ENCODE data around the gene OCA2.
"Not testable (repeated sequence)": the region's sequence is repeated elsewhere in the genome, so short reads cannot be mapped to it uniquely, and the experiment has no call there.

Gene OCA2

DNA sequence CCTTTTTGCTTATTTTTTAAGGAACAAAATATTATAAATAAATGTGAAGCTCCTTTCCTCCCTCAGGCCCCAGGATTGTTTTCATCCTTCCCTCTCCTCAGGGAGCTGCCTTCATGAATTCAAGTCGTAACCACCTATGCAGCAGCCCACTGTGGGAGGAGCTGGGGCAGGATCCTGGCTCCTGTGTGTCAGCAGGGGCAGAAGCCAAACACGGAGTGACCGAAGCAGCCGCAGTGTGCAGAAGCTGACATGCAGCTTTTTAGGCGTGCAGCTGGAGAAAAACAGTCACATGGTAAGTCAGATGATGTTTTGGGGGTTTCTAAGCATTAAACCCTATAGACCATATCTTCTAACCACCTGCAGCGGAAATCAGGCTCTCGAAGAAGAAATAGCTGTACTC, 231.3 kb downstream of the OCA2 start:
- no peak for DNase-seq

DNA sequence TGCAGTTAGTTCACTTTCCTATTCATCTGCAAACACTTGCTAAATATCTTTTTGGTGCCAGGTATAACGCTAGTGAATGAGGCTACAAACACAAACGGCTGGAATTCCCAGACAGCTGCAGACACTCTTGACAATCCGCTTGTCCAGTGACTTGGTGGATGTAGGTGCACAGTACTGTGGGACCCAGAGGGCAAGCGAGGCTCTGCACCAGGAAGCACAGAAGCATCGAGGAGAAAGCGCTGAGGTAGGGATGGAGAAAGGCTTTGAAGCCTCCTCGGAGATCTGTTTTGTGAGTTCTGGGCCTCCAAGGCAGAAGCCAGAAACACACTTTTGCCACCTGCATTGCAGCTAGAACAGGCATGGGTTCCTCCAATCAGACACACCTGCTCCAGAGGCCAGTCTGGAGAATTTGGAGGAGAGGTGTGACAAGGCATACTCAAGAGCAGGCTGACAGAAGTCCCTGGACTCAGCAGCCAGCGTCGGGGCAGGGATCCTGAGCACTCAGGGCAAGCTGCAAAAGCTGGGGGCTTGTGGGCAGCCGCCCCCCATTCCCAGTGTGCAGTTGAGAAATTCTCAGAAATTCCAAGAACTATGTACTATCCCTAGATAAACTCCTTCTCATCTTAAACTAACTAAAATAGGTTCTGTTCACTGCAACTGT, 232.5 kb downstream of the OCA2 start:
- no peak for DNase-seq

DNA sequence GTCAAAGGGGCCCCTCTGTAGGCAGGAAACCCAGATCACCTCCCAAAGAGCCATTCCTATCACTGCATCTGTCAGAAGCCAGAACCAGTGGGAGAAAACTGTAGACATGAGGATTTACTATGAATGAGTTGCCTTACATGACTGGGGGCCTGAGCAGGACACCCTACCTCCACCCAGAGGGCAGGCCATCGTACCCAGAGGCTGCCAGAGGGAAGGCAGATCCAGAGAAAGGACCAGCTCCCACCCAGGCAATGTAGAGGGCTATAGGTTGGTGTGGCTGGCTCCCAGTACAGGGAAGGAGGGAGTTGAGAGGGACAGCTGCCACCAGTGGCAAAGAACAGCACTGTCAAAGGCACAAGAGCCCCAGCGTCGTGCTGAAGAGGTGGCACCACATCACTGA, 233.2 kb downstream of the OCA2 start:
- DNase-seq: no peak

DNA sequence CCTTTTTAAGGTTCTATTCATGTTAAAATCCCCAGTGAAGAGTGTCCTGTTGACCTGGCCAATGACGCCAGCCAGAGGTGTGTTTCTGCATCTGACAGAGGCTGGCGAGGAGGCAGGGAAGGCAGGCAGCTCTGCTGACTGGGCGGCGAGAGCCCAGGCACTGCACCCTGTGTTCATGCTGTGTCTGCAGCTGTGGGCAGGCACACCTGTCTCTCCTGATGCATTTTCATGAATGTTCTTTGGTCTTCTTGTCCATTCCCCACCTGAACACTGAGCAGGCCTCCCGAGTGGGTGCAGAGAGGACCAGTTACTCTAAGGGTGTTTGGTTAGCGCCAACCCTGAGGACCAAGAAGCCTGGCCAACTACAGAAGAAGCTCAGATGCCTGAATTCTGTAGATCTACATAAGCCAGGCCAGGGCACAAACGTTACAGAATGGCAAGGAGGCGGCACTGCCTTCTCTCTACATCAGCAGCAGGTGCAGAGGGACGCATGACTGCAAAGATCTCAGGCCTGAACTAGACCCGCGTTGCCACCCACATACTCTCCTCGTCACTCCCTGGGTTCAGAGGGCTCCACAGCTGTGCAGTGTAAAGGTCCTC, 233.7 kb downstream of the OCA2 start:
- DNase-seq: no peak

DNA sequence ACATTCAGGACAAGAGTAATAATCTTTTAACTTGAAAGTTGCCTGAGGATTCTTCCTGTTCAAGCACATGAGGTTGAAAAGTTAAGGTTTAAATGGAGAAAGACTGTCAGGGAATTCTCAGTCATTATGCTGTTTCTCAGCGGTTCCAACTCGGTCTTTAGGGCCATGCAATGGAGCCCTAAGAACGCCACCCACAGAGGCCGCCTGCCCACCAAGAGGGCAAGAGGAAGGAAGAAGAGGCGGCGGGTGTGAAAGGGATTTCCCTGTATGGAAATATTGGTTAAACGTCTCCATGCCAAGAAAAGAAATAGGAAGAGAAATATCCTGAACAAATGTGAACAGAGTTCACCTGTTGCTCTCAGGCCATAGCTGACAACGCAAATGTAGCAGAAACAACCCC, 234.4 kb downstream of the OCA2 start:
- DNase-seq: no peak

DNA sequence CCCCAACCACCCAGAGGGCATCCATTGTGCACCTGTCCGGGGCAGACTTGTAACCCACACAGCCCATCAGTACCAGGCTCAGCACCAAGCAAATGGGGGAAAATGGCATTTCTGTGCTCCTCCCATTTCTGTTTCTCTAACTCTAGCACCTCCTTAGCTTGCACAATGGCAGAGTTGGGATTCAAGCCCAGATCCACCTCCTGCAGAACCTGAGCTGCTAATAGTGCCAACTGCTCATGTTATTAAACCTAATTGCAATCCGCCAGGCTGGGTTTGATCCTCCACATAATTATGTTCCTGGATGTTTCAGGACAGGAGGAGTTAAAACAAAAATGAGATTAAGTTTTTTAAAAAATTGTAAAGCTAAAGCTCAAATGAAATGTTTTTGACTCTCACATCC, 235.0 kb downstream of the OCA2 start:
- DNase-seq: no peak

DNA sequence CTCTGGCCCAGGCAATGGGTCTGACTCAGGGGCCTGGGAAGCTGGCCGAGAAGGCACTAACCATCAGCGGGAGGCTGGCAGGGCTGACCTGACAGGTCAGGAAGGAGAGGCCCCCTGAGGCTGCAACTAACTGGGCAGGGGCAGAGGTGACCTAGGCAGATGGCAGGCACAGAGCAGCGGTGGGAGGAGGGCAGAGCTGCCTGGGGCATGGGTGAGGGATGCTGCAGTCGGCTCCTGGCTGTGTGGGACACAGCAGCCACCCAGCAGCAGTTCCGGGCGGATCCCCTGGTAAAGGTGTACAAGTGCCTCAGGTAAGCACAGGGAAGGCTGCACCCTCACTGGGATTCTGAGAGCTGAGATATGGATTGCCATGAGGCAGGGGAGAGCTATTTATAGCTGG, 236.1 kb downstream of the OCA2 start:
- DNase-seq: no peak

DNA sequence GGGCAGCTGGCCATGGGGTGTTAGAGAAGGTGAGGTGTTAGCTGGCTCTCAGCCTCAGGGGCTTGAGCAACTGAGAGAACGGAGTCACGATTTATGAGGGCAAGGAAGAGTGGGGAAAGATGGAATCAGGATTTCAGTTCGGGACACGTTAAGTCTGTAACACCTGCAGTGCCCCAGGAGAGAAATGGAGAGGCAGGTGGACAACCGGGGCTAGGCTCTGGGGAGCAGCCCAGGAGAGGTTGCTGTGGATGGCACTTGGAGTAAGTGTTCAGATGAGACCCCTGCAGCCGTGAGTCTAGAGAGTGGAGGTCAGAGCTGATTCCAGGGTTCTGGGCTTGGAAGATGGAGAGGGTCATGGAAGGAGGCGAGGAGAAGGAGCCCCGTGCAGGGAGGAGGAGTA, 237.9 kb downstream of the OCA2 start:
- DNase-seq: no peak

DNA sequence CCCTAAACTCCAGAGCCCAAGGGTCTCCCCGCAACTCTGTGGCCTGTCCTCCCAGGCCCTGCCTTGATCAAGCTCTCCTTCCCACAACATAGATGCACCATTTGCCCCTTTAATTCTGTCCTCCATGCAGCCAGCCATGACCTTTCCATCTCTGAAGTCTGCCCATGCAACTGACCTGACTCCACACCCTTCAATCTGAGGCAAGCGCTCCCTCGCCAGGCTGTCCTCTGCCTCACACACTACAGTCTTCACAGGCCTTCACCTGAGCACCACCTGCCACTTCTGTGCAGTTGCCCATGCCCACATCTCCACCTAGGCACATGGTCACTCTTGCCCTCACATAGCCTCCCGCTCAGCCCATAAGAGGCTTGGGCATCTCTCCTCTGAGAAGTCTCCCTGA, 244.0 kb downstream of the OCA2 start:
- DNase-seq: no peak

DNA sequence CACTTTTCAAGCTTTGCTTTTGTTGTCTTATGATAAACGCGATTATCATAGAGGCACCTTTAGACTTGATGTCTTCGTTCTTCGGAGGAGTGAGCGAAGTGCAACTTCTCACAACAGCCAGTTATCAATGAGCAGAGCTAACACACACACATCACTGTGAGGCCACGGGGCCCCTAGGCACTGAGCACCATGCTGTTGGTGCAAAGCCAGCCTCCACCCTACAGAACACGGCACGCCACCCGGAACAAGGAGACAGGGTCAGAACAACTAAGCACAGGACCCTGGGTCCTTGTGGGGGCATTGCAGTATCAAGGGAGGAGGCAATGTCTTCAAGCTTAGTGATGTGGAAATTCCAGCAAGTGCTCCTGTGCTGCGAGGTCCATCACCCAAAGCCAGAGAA, 244.5 kb downstream of the OCA2 start:
- no peak for DNase-seq

DNA sequence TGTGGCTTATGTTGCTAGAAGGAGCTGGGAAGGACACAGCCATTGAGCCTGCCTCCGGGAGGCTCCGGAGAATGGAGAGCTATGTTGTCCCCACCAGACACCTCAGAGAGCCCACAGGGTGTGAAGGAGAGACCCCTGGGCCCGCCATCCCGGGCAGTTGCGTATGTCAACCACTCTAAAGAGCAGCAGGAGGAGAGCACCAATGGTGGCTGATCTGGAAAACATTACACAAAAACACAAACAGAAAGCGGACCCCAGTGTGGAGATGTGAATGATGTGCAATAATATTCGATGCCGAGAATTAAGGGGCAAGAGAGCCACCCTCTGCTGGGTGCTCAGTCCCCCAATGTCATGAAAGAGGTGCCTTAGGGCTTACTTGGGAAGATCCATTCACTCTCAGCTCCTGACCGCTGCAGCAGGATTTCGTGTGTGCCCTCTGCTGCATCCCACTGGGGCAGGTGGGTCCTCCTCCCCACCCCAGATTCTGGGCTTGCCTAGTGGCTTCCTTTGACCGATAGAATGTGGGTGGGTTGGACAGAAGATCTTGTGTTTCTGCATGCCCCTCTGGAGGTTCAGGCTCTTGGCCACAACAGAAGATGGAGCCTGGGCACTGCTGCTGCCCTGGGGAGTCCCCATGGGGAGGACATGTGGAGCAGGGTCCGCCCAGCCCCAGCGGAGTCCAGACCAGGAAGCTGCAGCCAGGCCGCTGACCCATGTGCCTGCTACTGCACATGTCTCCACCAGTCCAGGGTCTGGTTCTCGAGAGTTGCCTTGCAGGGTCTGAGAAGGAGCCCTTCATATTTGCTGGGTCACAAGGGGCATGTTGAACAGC, 245.3 kb downstream of the OCA2 start:
- no peak for DNase-seq

DNA sequence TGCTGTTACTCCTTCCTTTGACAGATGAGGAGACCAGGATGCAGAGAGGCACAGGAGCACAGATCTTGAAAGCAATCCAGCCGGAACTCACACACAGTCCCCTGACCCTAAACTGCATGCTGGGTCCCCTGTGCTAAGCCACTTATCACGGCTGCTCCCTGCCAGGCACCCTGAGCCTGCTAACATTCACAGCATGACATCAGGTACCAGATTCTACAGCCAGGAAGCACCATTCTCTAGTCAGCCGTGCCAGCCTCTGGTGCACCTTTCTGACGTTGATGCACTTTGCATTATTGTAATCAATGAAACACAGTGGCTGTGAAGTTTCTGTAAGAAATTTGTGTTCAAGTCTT, 247.3 kb downstream of the OCA2 start:
- no peak for DNase-seq

DNA sequence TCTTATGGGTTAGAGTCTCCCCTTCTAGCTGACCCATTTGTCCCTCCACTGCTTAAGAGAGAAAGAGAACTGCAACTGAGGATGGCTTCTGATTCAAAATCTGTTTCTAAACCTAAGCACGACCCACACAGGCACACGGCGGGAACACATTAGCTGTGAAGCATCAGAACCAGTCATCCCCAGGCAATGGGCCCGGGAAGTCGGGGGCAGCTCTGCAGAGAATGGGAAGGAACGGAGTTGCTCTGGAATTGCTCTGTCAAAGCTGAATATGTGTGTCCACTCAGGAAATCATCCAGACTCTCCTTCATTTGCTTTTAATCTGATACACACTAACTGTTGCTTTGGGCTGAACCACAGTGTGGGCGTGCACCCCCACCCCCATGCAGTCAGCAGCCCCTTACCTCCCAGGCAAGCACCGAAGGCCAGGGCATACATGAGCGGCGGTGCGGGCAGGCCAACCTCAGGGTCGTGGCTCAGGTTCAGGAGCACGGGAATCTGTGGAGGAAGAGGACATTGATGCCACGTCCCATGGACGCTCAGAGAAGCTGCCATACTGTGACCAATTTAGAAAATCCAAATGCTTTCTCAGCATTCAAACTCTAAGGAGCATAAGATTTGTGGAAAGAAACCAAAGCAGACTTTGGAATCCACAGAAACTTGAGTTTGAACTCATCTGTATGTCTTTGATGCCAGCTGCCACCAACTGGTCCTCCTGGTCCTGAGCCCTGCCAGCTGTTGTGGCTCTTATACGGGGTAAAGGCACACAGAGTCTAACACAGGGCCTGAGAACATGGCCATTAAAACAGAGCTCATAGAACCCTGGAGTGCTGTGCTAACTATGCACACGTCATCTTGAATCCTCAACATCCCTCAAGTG, 247.9 kb downstream of the OCA2 start:
- DNase-seq: no peak

DNA sequence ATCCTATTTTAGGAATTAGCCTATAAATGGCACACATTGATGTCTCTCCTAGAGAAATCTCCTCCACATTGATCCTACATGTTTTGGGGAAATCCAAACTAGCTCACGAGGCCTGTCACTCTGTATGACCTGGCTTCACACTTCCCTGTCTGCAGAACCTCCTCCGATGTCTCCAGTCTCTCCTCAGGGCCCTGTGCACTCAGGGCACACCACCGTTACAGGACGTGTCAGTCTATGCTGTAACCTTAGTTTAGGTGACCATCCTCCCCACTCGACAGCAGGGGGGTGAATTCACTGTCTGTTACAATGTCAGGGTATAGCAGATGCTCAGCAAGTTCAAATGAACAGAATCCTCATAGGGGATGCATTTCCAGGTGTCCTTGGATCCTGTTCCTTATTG, 249.1 kb downstream of the OCA2 start:
- DNase-seq: no peak

DNA sequence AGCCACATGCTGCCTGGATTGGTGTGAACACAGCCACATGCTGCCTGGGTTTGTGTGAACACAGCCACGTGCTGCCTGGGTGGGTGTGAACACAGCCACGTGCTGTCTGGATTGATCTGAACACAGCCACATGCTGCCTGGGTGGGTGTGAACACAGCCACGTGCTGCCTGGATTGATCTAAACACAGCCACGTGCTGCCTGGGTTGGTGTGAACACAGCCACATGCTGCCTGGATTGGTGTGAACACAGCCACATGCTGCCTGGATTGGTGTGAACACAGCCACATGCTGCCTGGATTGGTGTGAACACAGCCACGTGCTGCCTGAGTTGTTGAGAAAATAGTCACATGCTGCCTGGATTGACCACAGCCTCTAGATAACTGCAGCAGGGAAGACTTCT, 250.2 kb downstream of the OCA2 start:
- not testable (repeated sequence) for DNase-seq

DNA sequence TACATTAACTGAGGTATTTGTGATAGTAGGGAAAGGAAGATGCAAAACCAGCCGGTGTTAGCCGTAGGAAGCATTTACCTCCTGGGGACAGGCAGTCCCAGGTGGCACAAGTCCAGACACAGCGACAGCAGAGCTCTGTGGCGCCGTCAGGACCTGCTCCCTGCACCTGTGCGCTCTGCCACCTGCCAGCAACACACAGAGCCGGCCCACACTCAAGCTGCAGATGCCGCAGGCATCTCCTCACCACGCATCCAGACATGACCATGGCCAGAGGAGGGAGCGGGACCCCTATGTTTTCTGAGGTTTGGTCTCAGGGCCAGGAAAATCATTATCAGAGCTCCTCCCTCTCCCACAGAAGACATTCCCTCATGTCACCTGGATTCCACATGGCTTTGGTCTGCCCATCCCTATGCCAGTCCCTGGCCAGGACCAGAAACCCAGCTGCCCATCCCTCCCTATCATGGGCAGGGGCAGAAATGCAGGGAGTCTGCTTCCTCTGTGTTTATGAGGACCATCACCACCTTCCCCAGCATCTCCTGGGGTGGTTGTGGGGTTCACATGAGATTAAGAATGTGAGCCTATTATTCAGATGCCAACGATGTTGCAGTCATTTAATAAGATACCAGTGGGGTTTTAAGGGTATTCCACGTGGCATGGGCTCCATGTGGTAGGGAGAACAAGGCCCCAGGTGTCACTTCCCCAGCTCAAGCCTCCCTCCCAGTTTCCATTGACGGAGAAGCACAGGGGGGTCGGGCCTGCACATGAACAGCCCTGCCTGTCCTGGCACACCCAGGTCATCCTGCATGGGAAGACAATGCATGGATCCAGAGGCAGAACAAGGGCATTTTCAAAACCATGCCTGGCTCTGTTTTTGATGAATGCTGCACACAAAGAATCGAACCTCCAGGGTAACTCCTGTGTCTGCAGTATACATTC, 251.1 kb downstream of the OCA2 start:
- DNase-seq: no peak

DNA sequence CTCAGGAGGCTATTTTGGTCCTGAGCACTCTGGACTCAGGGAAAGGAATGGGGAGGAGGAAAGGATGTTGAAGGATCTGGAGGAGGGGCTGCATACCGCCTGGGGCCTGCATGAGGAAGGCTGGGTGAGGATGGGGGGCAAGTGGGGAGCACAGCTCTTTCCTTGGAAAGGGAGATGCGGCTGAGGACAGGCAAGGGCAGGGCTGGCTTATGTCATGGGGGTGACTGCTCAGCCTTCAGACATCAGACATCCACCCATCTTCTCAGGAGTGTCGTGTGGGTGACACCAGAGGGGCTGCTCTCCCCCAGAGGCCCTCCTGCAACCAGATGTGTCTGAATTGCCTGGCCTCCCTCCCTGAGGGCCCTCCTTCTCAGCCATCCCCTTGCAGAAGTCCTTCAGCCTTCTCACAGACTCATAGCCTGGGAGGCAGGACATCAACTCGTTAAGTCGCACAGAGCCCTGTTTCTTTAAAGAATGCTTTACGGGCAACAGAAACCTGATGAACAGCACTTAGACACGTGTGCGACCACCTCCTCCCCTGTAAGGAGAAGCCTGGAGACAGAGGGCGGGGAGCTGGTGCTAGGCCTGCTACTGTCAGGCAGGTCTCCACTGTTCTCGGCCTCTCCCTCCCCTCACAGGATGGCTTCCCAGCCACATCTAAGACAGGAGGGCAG, 252.3 kb downstream of the OCA2 start:
- no peak for DNase-seq

DNA sequence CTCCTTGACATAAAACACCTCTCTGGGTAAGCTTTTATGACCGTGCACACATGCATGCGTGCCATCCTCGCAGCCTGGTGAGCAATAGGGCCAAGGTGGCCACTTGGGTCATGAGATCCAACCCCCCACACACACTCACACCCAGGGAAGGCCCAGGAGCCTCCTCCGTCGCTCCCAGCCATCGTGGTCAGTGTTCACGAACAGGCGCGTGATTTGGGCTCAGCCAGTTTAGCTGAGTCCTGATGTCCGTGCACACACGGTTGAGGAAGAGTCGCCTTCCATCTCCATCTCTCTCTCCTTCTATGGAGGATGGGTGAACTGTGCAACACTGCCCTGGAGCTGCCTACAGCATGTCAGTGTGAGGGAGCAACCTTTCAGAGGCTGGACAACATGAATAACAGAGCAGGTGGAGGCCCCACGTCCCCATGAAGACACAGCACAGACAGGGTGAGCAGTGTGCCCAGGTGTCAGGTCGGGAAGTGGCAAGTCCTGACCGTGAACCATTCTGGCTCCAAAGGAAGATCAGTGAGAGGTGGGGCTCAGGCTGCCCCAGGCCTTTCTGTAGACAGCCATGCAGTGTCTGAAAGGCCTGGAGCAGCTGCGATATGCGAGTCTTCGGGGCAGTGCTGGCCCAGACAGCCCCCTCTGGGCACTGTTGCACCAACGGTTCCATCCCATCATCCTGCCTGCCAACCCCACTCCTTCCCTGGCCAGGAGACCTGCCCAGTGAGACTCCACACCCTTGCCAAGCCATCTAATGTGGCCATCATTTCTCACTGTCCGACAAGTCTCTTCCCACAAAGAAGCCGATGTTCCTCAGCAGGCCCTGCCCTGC, 253.4 kb downstream of the OCA2 start:
- no peak for DNase-seq

DNA sequence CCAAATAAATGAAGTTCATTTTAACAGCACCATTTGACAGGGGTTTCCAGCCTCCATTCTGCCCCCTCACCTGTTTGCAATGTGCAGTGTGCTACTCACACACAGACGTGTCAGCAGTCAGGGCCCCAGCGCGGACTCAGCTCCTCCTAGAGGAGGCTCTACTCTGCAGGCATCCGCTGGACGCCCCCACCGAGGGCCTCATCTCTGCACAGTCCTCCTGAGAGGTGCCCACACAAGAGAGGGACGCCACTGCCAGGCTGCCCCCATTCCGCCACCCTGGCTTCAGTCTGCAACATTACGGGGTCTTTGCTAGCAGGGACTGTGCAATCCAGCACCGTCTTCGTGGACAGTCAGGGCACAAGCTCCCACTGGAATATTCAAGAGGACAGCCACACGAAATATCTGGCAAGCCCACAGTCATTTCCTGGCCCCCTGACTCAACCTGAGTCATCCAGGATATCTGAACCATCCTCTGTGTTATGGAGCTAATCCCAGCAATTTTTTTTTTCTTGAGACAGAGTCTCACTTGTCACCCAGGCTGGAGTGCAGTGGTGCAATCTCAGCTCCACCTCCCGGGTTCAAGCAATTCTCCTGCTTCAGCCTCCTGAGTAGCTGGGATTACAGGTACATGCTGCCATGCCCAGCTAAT, 255.0 kb downstream of the OCA2 start:
- DNase-seq: no peak

DNA sequence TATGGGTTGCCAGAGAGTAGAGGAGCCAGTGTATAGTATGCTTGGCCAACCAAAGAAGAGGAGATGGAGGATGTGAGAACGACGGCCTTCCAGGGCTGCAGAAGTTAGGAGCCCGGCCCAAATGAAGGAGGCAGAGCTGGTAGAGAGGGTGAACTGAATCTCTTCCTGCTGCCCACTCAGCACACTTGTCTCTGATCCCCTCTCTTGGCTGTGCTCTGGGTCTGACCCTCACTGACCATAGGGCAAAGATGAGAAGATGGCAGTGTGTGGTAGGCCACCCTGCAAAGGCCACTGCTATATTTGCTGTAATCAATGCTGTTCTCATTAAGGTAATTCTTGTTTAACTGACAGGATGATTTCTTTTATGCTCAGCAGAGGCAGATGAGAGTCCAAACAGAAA, 256.0 kb downstream of the OCA2 start:
- no peak for DNase-seq

All from NCI-H1694 treated with DMSO at 0.1 percent for 48 hours (cell line).